GM23248 (cell line): ENCODE results near the gene ABHD10. TPM values are rescaled to one million over a fixed set of nuclear protein-coding genes. Genes with fewer than 3 reads are reported as not detected.

ENCODE experiments used
- DNase-seq: peaks from one replicate; pipeline ENCODE4 v3.0.0-alpha.2; 2015
- H2AFZ ChIP-seq: fragments of 200-600 bp; sonication (generic); 2 replicates; pipeline ENCODE4 v1.6.1; 2016; ENCODE audit warnings: antibody characterized with exemption
- H3F3A ChIP-seq: fragments of 200-600 bp; sonication (generic); 2 replicates; pipeline ENCODE4 v1.6.1; 2016; ENCODE audit warnings: mild to moderate bottlenecking, antibody characterized with exemption, mixed run types; ENCODE audit not compliant: insufficient read depth
- H3K27ac ChIP-seq: fragments of 200-600 bp; sonication (generic); 2 replicates; pipeline ENCODE4 v1.5.1; 2016; ENCODE audit warnings: mild to moderate bottlenecking
- H3K27me3 ChIP-seq: fragments of 200-600 bp; sonication (generic); replicated peaks from 2 replicates; pipeline ENCODE4 v1.6.1; 2016; ENCODE audit warnings: mild to moderate bottlenecking; ENCODE audit not compliant: insufficient read depth
- H3K36me3 ChIP-seq: fragments of 200-600 bp; sonication (generic); 2 replicates; pipeline ENCODE4 v1.6.1; 2016; ENCODE audit warnings: low read depth, mild to moderate bottlenecking
- H3K4me1 ChIP-seq: fragments of 200-600 bp; sonication (generic); 2 replicates; pipeline ENCODE4 v1.6.1; 2016; ENCODE audit warnings: mild to moderate bottlenecking; ENCODE audit not compliant: insufficient read depth
- H3K4me2 ChIP-seq: fragments of 200-600 bp; sonication (generic); one replicate; pipeline ENCODE4 v1.6.1; 2016; ENCODE audit warnings: mild to moderate bottlenecking; ENCODE audit not compliant: unreplicated experiment
- H3K4me3 ChIP-seq: fragments of 200-600 bp; sonication (generic); 2 replicates; pipeline ENCODE4 v1.5.1; 2016; ENCODE audit warnings: mild to moderate bottlenecking
- H3K79me2 ChIP-seq: fragments of 200-600 bp; sonication (generic); 2 replicates; pipeline ENCODE4 v1.6.1; 2016; ENCODE audit warnings: mild to moderate bottlenecking; ENCODE audit not compliant: insufficient read depth
- H3K9ac ChIP-seq: fragments of 200-600 bp; sonication (generic); 2 replicates; pipeline ENCODE4 v1.6.1; 2016; ENCODE audit warnings: mild to moderate bottlenecking
- H3K9me2 ChIP-seq: fragments of 200-600 bp; sonication (generic); 2 replicates; pipeline ENCODE4 v1.6.1; 2016; ENCODE audit warnings: mixed run types, mild to moderate bottlenecking, moderate library complexity; ENCODE audit not compliant: insufficient read depth
- H3K9me3 ChIP-seq: fragments of 200-600 bp; sonication (generic); one replicate; pipeline ENCODE4 v1.6.1; 2017; ENCODE audit warnings: low read depth
- H4K20me1 ChIP-seq: fragments of 200-600 bp; sonication (generic); 2 replicates; pipeline ENCODE4 v1.6.0; 2016; ENCODE audit not compliant: insufficient read depth
- EZH2 ChIP-seq: fragments of 200-600 bp; sonication (generic); IDR thresholded peaks from 2 replicates; pipeline ENCODE4 v1.6.1; 2018; ENCODE audit warnings: antibody characterized with exemption, mild to moderate bottlenecking; ENCODE audit not compliant: insufficient read depth, poor library complexity, severe bottlenecking
- EZH2phosphoT487 ChIP-seq: fragments of 200-600 bp; sonication (generic); IDR thresholded peaks from 2 replicates; pipeline ENCODE4 v1.6.1; 2018; ENCODE audit warnings: antibody characterized with exemption, moderate library complexity, mild to moderate bottlenecking, low read depth; ENCODE audit not compliant: insufficient read depth
- WGBS, 2 experiments: methylation state at CpG; one replicate each; pipeline ENCODE4 v1.1.6; 2015 to 2017; ENCODE audit warnings: low lambda C conversion rate in 2 of 2, low coverage in 1 of 2; ENCODE audit errors: missing lambda C conversion rate in 2 of 2; 5-methylcytosine and 5-hydroxymethylcytosine counted together
- in situ Hi-C: fragments of 300-500 bp; cut with MboI; formaldehyde crosslinking; loops from 2 replicates; pipeline ENCODE4 v1.15.0; 2020
- polyA plus RNA-seq: library from polyadenylated mRNA; unstranded; fragments of >200 nt; fragmentation: Nextera tagmentation; extraction: Ambion mirVana; gene quantifications from 2 replicates; pipeline ENCODE4 v1.2.1, GENCODE V29; 2016
- total RNA-seq: library from RNA; depleted of rRNA; stranded (reverse); fragments of >200 nt; shearing (Covaris generic); gene quantifications from 2 replicates; pipeline ENCODE4 v1.2.3, GENCODE V29; 2014; rRNA removed

The ABHD10 gene
- 20.9 and 26.4 TPM in 2 replicates for total RNA-seq
- polyA plus RNA-seq = 25.4 and 26.5 TPM in 2 replicates

- Histone ChIP-seq H3F3A (peaks cover 39% of the 10 kb centered on the region), H3K4me3 (peak within 1 kb of the TSS; percentile 85), H3K4me1 (peaks cover 18% of the 10 kb centered on the region; the same call in 1 of the 2 replicates), H3K27ac (peak within 1 kb of the TSS; percentile 61), H3K9me2 (no peaks in the 10 kb centered on the region), H3K27me3 (no peaks in the 10 kb centered on the region), H3K9ac (peak within 1 kb of the TSS; percentile 89), H3K36me3 (peaks cover 22% of the 10 kb centered on the region), H4K20me1 (no peaks in the 10 kb centered on the region), H2AFZ (peak within 1 kb of the TSS; percentile 84), H3K4me2 (peak within 1 kb of the TSS; percentile 82), H3K9me3 (no peaks in the 10 kb centered on the region), H3K79me2 (peaks cover 49% of the 10 kb centered on the region)
- in situ Hi-C loops = no loop called here
- 0% methylated on average over 55 to 59 of the region's 61 CpGs for WGBS, 2 experiments
- DNase-seq = peak; percentile 99
- TF ChIP-seq EZH2 = no peak
- TF ChIP-seq EZH2phosphoT487 = no peak
These were observed at the start of gene ABHD10 for GRCh38 chr3:111978583-111979433. ABHD10 (plus strand) TSS chr3:111979026; CDS start chr3:111979062, 36 bp downstream.

DNA sequence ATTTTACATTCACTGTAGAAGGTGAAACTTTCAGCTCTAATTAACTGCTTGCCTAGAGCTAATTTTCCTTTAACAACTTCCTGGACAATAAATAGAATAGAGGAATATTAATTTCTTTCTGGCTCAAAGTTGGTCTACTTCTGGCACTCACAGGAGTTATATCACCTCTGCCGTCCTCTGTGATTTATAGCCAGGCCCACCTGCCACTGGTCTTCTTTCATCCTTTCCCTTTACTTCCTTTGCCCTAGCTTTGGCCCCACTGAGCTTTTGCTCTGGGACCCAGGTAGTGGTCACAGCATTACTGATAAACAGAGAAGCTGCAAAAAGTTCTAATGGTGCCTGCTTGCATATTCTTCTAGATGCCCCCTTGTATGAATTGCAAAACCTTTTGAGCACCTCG is 49.3 kb upstream of the ABHD10 start:
- Histone ChIP-seq H3K79me2 (peaks cover 92% of the 10 kb centered on the region), H3K4me3 (no peak overlapping the region), H3K36me3 (peaks cover 48% of the 10 kb centered on the region), H3K4me1 (peaks cover 18% of the 10 kb centered on the region), H3K27me3 (no peaks in the 10 kb centered on the region), H4K20me1 (no peaks in the 10 kb centered on the region), H3K9me2 (no peaks in the 10 kb centered on the region), H3K27ac (no peak overlapping the region), H3K4me2 (no peak overlapping the region), H3K9ac (no peak overlapping the region), H3F3A (peaks cover 24% of the 10 kb centered on the region), H3K9me3 (no peaks in the 10 kb centered on the region), H2AFZ (no peak overlapping the region)
- DNase-seq = no peak
- 79 to 91% methylated on average over 2 of the region's 2 CpGs for WGBS, 2 experiments
- TF ChIP-seq EZH2 (no peak), EZH2phosphoT487 (no peak)
- in situ Hi-C loops = no loop called here

DNA sequence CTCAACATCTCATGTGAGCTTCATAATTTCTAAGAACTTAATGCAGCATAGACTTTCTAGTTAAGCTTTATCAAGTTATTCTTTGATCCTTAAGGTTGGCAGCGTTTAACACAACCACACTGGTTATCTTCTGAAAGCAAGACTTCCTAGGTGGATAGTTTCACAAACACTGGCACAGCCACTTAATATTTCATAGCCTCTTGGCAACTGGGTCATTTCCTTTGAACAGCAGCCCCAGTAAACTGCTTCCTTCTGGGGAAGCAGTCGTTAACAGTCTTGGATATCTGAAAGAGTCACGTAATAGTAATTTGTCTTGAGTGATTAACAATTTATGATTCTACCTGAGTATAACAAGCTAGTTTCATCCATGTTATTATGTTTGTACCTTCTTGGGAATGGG is 45.9 kb upstream of the ABHD10 start:
- Histone ChIP-seq H3K4me3 (no peak overlapping the region), H3K27me3 (no peaks in the 10 kb centered on the region), H3K9ac (no peak overlapping the region), H3K9me3 (no peaks in the 10 kb centered on the region), H3F3A (peaks cover 56% of the 10 kb centered on the region), H3K9me2 (no peaks in the 10 kb centered on the region), H3K4me1 (peaks cover 50% of the 10 kb centered on the region), H2AFZ (no peak overlapping the region), H3K36me3 (peaks cover 32% of the 10 kb centered on the region), H3K27ac (no peak overlapping the region), H3K79me2 (peaks cover 68% of the 10 kb centered on the region), H3K4me2 (no peak overlapping the region), H4K20me1 (no peaks in the 10 kb centered on the region)
- in situ Hi-C loops = no loop called here
- WGBS, 2 experiments = 55 to 56% methylated on average over 3 of the region's 3 CpGs
- TF ChIP-seq EZH2 = no peak
- no peak for TF ChIP-seq EZH2phosphoT487
- no peak for DNase-seq

DNA sequence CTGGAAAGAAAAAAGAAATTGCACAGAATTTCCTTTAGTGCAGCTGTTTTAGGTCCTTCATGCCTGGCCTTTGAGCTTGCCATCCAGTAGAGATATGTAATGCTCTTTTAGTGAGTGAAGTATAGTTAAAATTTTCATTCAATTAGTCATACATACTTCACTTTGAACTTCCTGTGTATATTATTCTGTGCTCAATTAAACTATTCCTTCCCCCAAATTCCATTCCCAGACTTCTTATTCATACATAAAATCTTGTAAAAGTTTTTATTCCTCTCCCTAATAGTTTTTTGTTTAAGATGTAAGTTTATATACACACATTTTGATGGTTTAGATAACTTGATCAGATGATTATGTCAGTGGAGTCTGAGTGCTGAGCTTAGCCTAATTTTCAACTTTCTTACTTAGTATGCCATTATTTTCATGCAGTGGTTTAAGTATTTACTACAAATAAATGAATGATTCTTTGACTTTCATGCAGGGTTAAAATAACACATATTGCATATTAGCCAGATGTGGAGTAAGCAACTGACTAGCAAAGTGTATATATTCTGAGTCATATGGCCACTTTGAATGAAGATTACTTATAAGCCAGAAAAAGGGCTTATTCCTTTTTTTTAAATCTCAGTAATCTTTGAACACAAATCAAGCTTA is 42.5 kb upstream of the ABHD10 start:
- Histone ChIP-seq H3K9ac (peak overlapping the region; percentile 69), H3K4me1 (peaks cover 53% of the 10 kb centered on the region)

More for the DNA sequence above, 42.5 kb upstream of the ABHD10 start:
- peaks cover 53% of the 10 kb centered on the region for H3K36me3 ChIP-seq
- H3K9me2 ChIP-seq = no peaks in the 10 kb centered on the region
- no peaks in the 10 kb centered on the region for H3K9me3 ChIP-seq
- H3K27ac ChIP-seq = peak overlapping the region; percentile 94
- TF ChIP-seq EZH2 (no peak), EZH2phosphoT487 (no peak)
- H3K4me3 ChIP-seq = peak overlapping the region; percentile 34
- in situ Hi-C loops = no loop called here
- peaks cover 53% of the 10 kb centered on the region for H3K79me2 ChIP-seq
- peak; percentile 78 for DNase-seq
- H3K27me3 ChIP-seq = no peaks in the 10 kb centered on the region
- no peak overlapping the region for H2AFZ ChIP-seq
- H3K4me2 ChIP-seq = peak overlapping the region; percentile 70
- no peaks in the 10 kb centered on the region for H4K20me1 ChIP-seq
- H3F3A ChIP-seq = peaks cover 58% of the 10 kb centered on the region
